Activated naive CD4-positive, alpha-beta T cell treated with anti-CD3 and anti-CD28 coated beads, Interleukin-2, amount 10 ng/mL, durations not matched to agents 7 days and 5 days (primary cell): ENCODE data around the gene FAM184A.
"Not testable (repeated sequence)": the region's sequence is repeated elsewhere in the genome, so short reads cannot be mapped to it uniquely, and the experiment has no call there.

Experiments used
- CTCF ChIA-PET: fragments of 350-600 bp; sonication (Branson Sonifier 250); formaldehyde crosslinking; loops from one replicate; lab custom pipeline; 2021; ENCODE audit warnings: antibody characterized with exemption; lab: Charles Lee
- DNase-seq: peaks from one replicate; pipeline ENCODE4 v3.0.0-alpha.2; 2020
- H3K27ac Mint-ChIP-seq: one replicate; pipeline ENCODE4 v1.8.0; 2021; ENCODE audit warnings: mild to moderate bottlenecking, moderate library complexity, mixed read lengths
- H3K27me3 Mint-ChIP-seq: one replicate; pipeline ENCODE4 v1.8.0; 2021; ENCODE audit warnings: mild to moderate bottlenecking, mixed read lengths
- H3K36me3 Mint-ChIP-seq: one replicate; pipeline ENCODE4 v1.8.0; 2021; ENCODE audit warnings: mixed read lengths
- H3K4me1 Mint-ChIP-seq: one replicate; pipeline ENCODE4 v1.8.0; 2021; ENCODE audit warnings: mixed read lengths
- H3K4me3 Mint-ChIP-seq: one replicate; pipeline ENCODE4 v1.8.0; 2021; ENCODE audit warnings: mild to moderate bottlenecking, moderate library complexity, mixed read lengths
- H3K9me3 Mint-ChIP-seq: one replicate; pipeline ENCODE4 v1.8.0; 2021; ENCODE audit warnings: mixed read lengths

The FAM184A gene

GRCh38 chr6:119032428-119032827 lies 46.0 kb downstream of the FAM184A start:
- DNase-seq, result no peak
- H3K27ac Mint-ChIP-seq, result no peak overlapping the region
- CTCF ChIA-PET, result no interaction called here
- no peak overlapping the region for H3K4me3 Mint-ChIP-seq
- H3K36me3 Mint-ChIP-seq, result no peaks in the 10 kb centered on the region
- H3K4me1 Mint-ChIP-seq, result no peaks in the 10 kb centered on the region
- no peaks in the 10 kb centered on the region for H3K27me3 Mint-ChIP-seq
- H3K9me3 Mint-ChIP-seq, result no peaks in the 10 kb centered on the region

- Mint-ChIP-seq H3K27ac (no peak overlapping the region), H3K36me3 (no peaks in the 10 kb centered on the region), H3K4me1 (no peaks in the 10 kb centered on the region), H3K4me3 (no peak overlapping the region), H3K9me3 (no peaks in the 10 kb centered on the region), H3K27me3 (no peaks in the 10 kb centered on the region)
- DNase-seq, result no peak
- CTCF ChIA-PET, result interaction anchor here (1.2 kb wide), 1 partner anchor 80 kb away, joined by 4 read pairs; no protein-coding TSS in a partner anchor
Measured at GRCh38 chr6:119030759-119031158, 47.7 kb downstream of the FAM184A start.

DNA sequence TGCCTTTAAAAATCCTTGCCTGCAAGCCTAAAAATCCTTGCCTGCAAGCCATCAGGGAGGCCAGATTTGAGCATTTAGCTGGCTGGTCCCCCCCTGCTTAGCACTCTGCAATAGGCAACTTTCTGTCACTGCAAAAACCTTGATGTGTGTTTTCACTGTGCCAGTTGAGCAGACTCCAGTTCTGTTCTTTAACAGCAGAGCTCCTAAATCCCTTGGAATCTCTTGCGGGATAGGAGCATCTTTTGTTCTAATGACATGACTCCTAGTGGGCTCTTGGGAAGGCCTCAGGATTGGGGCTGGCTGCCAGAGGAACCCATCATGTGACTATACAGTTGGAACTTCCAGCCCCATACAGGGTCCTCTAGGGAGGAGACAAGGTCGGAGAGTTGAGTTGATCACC lies 50.4 kb downstream of the FAM184A start:
- CTCF ChIA-PET, result interaction anchor here (1.3 kb wide), 1 partner anchor 16 kb away, joined by 3 read pairs; no protein-coding TSS in a partner anchor
- Mint-ChIP-seq H3K27ac (no peak overlapping the region), H3K4me3 (no peak overlapping the region), H3K9me3 (no peaks in the 10 kb centered on the region), H3K4me1 (no peaks in the 10 kb centered on the region), H3K27me3 (no peaks in the 10 kb centered on the region), H3K36me3 (no peaks in the 10 kb centered on the region)
- DNase-seq, result no peak

GRCh38 chr6:119027465-119027864 lies 51.0 kb downstream of the FAM184A start:
- Mint-ChIP-seq H3K4me1 (no peaks in the 10 kb centered on the region), H3K27me3 (no peaks in the 10 kb centered on the region), H3K27ac (no peak overlapping the region), H3K9me3 (no peaks in the 10 kb centered on the region), H3K4me3 (no peak overlapping the region), H3K36me3 (no peaks in the 10 kb centered on the region)
- CTCF ChIA-PET, result interaction anchor here (0.7 to 1.3 kb wide), 2 partner anchors 16 to 17 kb away, joined by 3 read pairs; no protein-coding TSS in a partner anchor
- no peak for DNase-seq

DNA sequence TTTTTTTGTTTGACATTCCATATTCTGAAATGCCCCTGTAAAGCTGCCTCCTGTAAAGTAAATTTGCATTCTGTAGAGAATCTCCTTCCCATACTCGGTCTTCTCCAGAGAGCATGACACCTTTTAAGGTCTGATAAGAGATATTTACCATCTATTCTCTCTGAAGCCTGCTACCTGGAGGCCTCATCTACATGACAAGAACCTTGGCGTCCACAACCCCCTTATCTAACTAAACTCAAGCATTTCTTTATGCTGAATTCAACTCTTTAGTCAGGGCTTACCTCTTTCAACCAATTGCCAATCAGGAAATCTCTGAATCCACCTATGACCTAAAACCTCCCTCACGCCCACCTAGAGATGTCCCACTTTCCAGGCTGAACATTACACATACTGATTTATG lies 51.6 kb downstream of the FAM184A start:
- no peaks in the 10 kb centered on the region for H3K4me1 Mint-ChIP-seq
- no peaks in the 10 kb centered on the region for H3K36me3 Mint-ChIP-seq
- H3K4me3 Mint-ChIP-seq, result no peak overlapping the region
- CTCF ChIA-PET, result no interaction called here
- no peak for DNase-seq
- no peaks in the 10 kb centered on the region for H3K9me3 Mint-ChIP-seq
- no peaks in the 10 kb centered on the region for H3K27me3 Mint-ChIP-seq
- H3K27ac Mint-ChIP-seq, result no peak overlapping the region

- Mint-ChIP-seq H3K9me3 (no peaks in the 10 kb centered on the region), H3K27ac (no peak overlapping the region), H3K4me1 (peaks cover 7% of the 10 kb centered on the region), H3K36me3 (no peaks in the 10 kb centered on the region), H3K4me3 (no peak overlapping the region), H3K27me3 (no peaks in the 10 kb centered on the region)
- no peak for DNase-seq
- CTCF ChIA-PET, result no interaction called here
Measured at GRCh38 chr6:119025793-119026192, 52.7 kb downstream of the FAM184A start.

DNA sequence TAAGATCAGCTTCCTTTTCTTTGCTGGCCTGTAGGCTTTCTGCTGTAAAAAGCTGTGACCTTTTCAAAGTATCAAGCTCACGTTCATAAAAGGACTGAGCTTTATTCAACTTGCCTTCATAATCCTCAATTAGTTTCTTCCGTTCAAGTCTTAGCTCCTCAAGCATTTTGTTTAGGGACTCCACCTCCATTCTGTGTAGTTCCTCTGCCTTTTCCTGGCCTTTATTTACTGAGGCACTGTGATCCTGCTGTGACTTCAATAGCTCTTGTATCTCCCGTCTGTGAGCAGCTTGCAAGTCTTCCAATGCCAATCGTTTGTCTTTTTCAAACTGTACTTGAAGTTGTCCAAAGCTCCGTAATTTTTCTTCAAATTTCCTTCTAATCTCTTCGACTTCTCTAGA lies 54.4 kb downstream of the FAM184A start:
- Mint-ChIP-seq H3K4me3 (no peak overlapping the region), H3K27me3 (no peaks in the 10 kb centered on the region), H3K27ac (no peak overlapping the region), H3K4me1 (peaks cover 10% of the 10 kb centered on the region), H3K9me3 (no peaks in the 10 kb centered on the region), H3K36me3 (no peaks in the 10 kb centered on the region)
- no peak for DNase-seq
- CTCF ChIA-PET, result interaction anchor here (1.1 to 1.4 kb wide), 2 partner anchors 10 to 19 kb away, joined by 3 read pairs; no protein-coding TSS in a partner anchor

- Mint-ChIP-seq H3K4me1 (peaks cover 10% of the 10 kb centered on the region), H3K36me3 (no peaks in the 10 kb centered on the region), H3K27ac (no peak overlapping the region), H3K4me3 (no peak overlapping the region), H3K9me3 (no peaks in the 10 kb centered on the region), H3K27me3 (no peaks in the 10 kb centered on the region)
- CTCF ChIA-PET, result no interaction called here
- DNase-seq, result no peak
Measured at GRCh38 chr6:119022796-119023195, 55.7 kb downstream of the FAM184A start.

DNA sequence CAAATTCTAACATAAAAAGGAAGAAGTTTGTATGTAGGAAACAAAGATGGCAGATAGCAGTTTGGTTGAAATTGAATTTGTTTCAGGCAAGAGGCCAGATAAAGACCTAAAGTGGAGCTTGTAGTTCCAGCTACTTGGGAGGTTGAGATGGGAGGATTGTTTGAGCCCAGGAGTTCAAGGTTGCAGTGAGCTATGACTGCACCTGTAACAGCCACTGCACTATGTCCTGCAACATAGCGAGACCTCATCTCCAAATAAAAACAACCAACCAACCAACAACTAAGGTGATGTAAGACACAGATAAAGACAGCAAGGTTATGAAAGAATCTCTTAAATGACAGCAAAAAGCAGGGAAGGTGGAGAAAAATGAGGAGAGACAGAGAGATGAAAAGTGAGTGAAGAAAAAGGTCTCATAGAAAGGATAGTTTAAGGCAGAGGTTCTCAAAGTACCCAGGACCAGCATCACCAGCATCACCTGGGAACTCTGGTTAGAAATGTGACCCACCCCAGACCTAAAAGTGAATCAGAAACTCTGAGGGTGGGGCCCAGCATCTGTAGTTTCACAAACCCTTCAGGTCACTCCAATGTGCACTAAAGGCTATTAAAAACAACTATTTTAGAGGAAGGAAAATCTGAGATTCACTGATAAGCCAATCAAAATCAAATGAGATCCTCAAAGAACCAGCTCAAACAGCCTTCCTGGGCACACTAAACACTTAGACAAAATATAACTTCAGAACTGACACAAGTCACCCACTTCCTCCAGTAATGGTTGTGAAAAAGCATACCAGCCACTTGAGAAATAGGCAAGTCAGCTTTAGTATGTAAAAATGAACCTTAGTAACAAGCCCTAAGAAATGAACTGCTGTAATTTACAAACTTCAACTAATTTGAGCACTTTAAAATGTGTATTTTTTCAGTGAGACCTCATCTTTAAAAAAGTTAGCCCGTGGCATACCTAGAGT lies 57.6 kb downstream of the FAM184A start:
- Mint-ChIP-seq H3K27me3 (no peaks in the 10 kb centered on the region), H3K9me3 (no peaks in the 10 kb centered on the region), H3K4me3 (no peak overlapping the region), H3K36me3 (peaks cover 11% of the 10 kb centered on the region), H3K4me1 (peaks cover 10% of the 10 kb centered on the region), H3K27ac (no peak overlapping the region)
- no peak for DNase-seq
- CTCF ChIA-PET, result no interaction called here

DNA sequence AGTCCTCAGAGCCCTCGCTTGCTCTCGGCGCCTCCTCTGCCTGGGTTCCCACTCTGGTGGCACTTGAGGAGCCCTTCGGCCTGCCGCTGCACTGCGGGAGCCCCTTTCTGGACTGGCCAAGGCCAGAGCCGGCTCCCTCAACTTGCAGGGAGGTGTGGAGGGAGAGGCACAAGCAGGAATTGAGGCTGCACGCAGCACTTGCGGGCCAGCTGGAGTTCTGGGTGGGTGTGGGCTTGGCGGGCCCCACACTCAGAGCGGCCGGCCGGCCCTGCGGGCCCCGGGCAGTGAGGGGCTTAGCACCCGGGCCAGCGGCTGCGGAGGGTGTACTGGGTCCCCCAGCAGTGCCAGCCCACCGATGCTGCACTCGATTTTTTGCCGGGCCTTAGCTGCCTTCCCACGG lies 63.3 kb downstream of the FAM184A start:
- H3K27ac Mint-ChIP-seq, H3K4me1 Mint-ChIP-seq, H3K27me3 Mint-ChIP-seq, H3K4me3 Mint-ChIP-seq, H3K9me3 Mint-ChIP-seq, DNase-seq, CTCF ChIA-PET: not testable (repeated sequence)
- H3K36me3 Mint-ChIP-seq, result peaks cover 15% of the 10 kb centered on the region

DNA sequence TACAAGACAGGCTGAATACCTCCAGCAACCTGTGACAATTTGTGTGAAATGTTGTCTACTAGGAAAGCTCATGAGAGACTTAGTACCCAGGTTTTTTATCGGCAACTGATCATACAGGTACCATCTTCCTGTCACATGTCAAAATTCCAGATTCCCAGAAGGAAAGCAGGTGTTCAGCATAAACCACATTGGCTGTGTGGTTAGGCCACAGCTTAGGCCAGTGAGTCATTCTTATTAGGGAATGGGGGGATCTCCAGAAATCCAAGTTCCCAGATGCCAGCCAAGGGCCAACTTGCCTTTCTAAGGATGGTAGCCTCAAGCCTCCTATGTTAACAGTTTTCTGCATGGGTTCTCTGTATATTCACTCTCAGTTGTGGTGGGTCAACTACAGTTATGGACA lies 65.9 kb downstream of the FAM184A start:
- Mint-ChIP-seq H3K36me3 (peaks cover 19% of the 10 kb centered on the region), H3K27ac (no peak overlapping the region), H3K4me3 (no peak overlapping the region), H3K4me1 (no peaks in the 10 kb centered on the region), H3K27me3 (no peaks in the 10 kb centered on the region), H3K9me3 (no peaks in the 10 kb centered on the region)
- CTCF ChIA-PET, result no interaction called here
- DNase-seq, result no peak

- H3K36me3 Mint-ChIP-seq, H3K27me3 Mint-ChIP-seq, H3K27ac Mint-ChIP-seq, CTCF ChIA-PET, H3K9me3 Mint-ChIP-seq, H3K4me1 Mint-ChIP-seq, H3K4me3 Mint-ChIP-seq, DNase-seq: not testable (repeated sequence)
Measured at GRCh38 chr6:119009266-119009665, 69.2 kb downstream of the FAM184A start.

DNA sequence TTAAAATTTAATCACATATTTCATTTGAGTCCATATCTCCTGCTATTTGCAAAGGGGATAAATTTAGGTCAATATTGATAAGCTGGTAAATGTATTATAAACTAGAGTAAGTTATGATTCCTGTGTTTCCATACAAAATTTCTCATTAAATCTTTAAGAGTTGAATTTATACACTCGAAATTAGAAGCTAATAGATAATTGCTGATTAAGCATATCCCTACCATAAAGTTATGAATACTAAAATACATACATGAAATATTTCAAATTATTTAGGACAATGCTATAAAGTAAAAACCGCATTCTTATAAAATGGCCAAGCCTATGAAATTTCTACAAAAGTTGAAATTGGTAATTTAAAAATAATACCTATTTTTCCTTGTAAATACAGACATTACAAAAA lies 71.5 kb downstream of the FAM184A start:
- Mint-ChIP-seq H3K27me3 (no peaks in the 10 kb centered on the region), H3K4me3 (no peak overlapping the region), H3K4me1 (no peaks in the 10 kb centered on the region), H3K36me3 (peaks cover 8% of the 10 kb centered on the region), H3K9me3 (no peaks in the 10 kb centered on the region), H3K27ac (no peak overlapping the region)
- no peak for DNase-seq
- CTCF ChIA-PET, result no interaction called here

DNA sequence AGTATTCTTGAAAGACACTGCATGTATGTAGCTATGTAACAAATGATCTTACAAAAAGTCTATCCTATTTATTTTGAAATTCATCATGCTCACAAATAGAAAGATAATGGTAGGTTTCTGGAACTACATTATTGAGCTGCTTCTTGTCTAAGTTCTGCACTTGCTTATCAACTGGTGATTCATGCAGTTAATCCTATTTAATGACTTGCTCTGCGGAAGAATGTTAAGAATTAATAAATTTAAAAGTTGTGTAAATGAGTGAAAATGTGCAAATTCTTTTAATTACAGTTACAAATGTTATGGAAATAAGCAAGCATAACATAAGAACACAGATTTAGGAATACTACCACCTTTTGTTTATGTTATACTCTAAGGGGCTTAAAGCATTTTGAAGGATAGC lies 76.4 kb downstream of the FAM184A start:
- no peaks in the 10 kb centered on the region for H3K36me3 Mint-ChIP-seq
- no peak overlapping the region for H3K4me3 Mint-ChIP-seq
- CTCF ChIA-PET, result interaction anchor here (1.1 kb wide), 1 partner anchor 9 kb away, joined by 3 read pairs; no protein-coding TSS in a partner anchor

GRCh38 chr6:118999494-119000040 lies 78.9 kb downstream of the FAM184A start:
- no peak for DNase-seq
- Mint-ChIP-seq H3K27me3 (no peaks in the 10 kb centered on the region), H3K9me3 (no peaks in the 10 kb centered on the region), H3K4me3 (no peak overlapping the region), H3K27ac (no peak overlapping the region), H3K4me1 (peaks cover 3% of the 10 kb centered on the region), H3K36me3 (no peaks in the 10 kb centered on the region)
- CTCF ChIA-PET, result no interaction called here

More for the DNA sequence above, 76.4 kb downstream of the FAM184A start:
- Mint-ChIP-seq H3K9me3 (no peaks in the 10 kb centered on the region), H3K27me3 (no peaks in the 10 kb centered on the region), H3K4me1 (peaks cover 3% of the 10 kb centered on the region), H3K27ac (no peak overlapping the region)
- no peak for DNase-seq
